Heart left ventricle (tissue), 16 donors: ENCODE data around the gene PIERCE2. TPM values are rescaled to one million over a fixed set of nuclear protein-coding genes. Genes with fewer than 3 reads are reported as not detected.
"Not testable (repeated sequence)": the region's sequence is repeated elsewhere in the genome, so short reads cannot be mapped to it uniquely, and the experiment has no call there.

ENCODE experiments used
- ATAC-seq, 4 donors: fragments of 200-7000 bp; cut with Tn5 transposase; one replicate each; pipeline ENCODE4 v1.9.1; 2020 to 2022; ENCODE audit warnings: moderate library complexity in 4 of 4, mild to moderate bottlenecking in 3 of 4, moderate number of reproducible peaks in 1 of 4
- DNase-seq, 5 donors: peaks; one replicate each; pipeline ENCODE4 v3.0.0-alpha.2; 2020
- H3K27ac ChIP-seq, 12 donors: fragments of 200-600 bp; sonication (generic) in 4 of 12; one replicate each; pipeline versions ENCODE4 v1.5.0 to v1.8.0; 2016 to 2022; ENCODE audit warnings: mild to moderate bottlenecking in 2 of 12
- H3K27me3 ChIP-seq, 9 donors: fragments of 200-600 bp; sonication (generic) in 2 of 9; one replicate each; pipeline versions ENCODE4 v1.5.1 to v1.8.0; 2016 to 2022; ENCODE audit warnings: mild to moderate bottlenecking in 3 of 9
- H3K36me3 ChIP-seq, 9 donors: fragments of 200-600 bp; sonication (generic) in 2 of 9; one replicate each; pipeline versions ENCODE4 v1.5.0 to v1.8.0; 2018 to 2022; ENCODE audit warnings: mild to moderate bottlenecking in 2 of 9
- H3K4me1 ChIP-seq, 12 donors: fragments of 200-600 bp; sonication (generic) in 4 of 12; one replicate each; pipeline versions ENCODE4 v1.5.0 to v1.8.0; 2016 to 2022; ENCODE audit warnings: mild to moderate bottlenecking in 3 of 12
- H3K4me3 ChIP-seq, 12 donors: fragments of 200-600 bp; sonication (generic) in 4 of 12; one replicate each; pipeline versions ENCODE4 v1.5.0 to v1.8.0; 2017 to 2022; ENCODE audit warnings: mild to moderate bottlenecking in 9 of 12, moderate library complexity in 4 of 12
- H3K9me3 ChIP-seq, 12 donors: fragments of 200-600 bp; sonication (generic) in 4 of 12; one replicate each; pipeline versions ENCODE4 v1.5.0 to v1.8.0; 2016 to 2022; ENCODE audit warnings: mild to moderate bottlenecking in 1 of 12
- POLR2A ChIP-seq, 2 donors: fragments of 450-650 bp; IDR thresholded peaks; one replicate each; pipeline ENCODE4 v1.6.1; 2017; ENCODE audit warnings: antibody characterized with exemption in 2 of 2, mild to moderate bottlenecking in 2 of 2, moderate library complexity in 2 of 2
- WGBS, 4 donors: extraction: QIAGEN DNeasy Blood & Tissue Kit in 2 of 4; methylation state at CpG; one replicate each; pipeline versions ENCODE4 v1.1.5 to v1.1.7; 2013 to 2018; 5-methylcytosine and 5-hydroxymethylcytosine counted together
- intact Hi-C, 10 donors: fragments of 100-400 bp; cut with DNase I; formaldehyde crosslinking; loops; one replicate each; pipeline versions ENCODE4 v1.11.1 to v1.14.2; 2022
- polyA plus RNA-seq, 2 donors: library from polyadenylated mRNA; stranded (reverse); fragments of 200-250 nt; gene quantifications; one replicate each; pipeline ENCODE4 v1.2.3, GENCODE V29; 2013
- total RNA-seq, 9 donors: library from RNA; depleted of rRNA in 2 of 9; stranded (reverse); fragments of >200 nt in 2 of 9; fragmentation: NEBNext Ultra II Directional in 3 of 9; extraction: Animal tissue kit (Norgen Biotek cat#: 25700) in 3 of 9; gene quantifications; one replicate each; pipeline versions ENCODE4 v1.1.0 to v1.2.4, GENCODE V29; 2016 to 2023
- TF ChIP-seq, protein P1 (sequence below), 12 donors: fragments of 200-600 bp; sonication (generic) in 4 of 12; IDR thresholded peaks; one replicate each; pipeline versions ENCODE4 v1.5.0 to v1.8.0; 2018 to 2022; ENCODE audit warnings: antibody characterized with exemption in 12 of 12, mild to moderate bottlenecking in 5 of 12
- donor health status: ischemic (EF 13 %, LVEDD 7.1; RV severe dilation, severe dysfunction).
- donor health status: healthy with polysubstance abuse.
- donor health status: DM: no; HTN: yes; CAD: no.
- donor health status: DM: no; HTN: no; CAD: no.
- donor health status: ischemic (EF 25% LVEDD 6.9; RV normal size, moderate dysfunction).
- donor health status: ischemic (EF 25% LVEDD 5.7; RV mildly dilated, moderate dysfunction).
- donor health status: healthy.
- donor health status: DM: yes; HTN: yes; CAD: no.
- donor health status: ischemic (EF 35%, LVEDD 5.7; RV mildly dilated, moderate dysfunction).
- donor health status: nonischemic (EF 11% LVEDD 7.7; RV severe dilation, severe dysfunction).
- donor health status: DM: yes; HTN: yes; CAD: no.
- donor health status: PGD.
- donor health status: ischemic (EF 29% LVEDD 5.4; RV normal size, mild dysfunction).
- donor health status: nonischemic (EF 23%, LVEDD 6.1; RV moderate dilation, normal function).

PIERCE2 gene
- total and polyA plus RNA-seq, 11 donors = 3.7 to 13.1 (median 5.8) TPM

DNA sequence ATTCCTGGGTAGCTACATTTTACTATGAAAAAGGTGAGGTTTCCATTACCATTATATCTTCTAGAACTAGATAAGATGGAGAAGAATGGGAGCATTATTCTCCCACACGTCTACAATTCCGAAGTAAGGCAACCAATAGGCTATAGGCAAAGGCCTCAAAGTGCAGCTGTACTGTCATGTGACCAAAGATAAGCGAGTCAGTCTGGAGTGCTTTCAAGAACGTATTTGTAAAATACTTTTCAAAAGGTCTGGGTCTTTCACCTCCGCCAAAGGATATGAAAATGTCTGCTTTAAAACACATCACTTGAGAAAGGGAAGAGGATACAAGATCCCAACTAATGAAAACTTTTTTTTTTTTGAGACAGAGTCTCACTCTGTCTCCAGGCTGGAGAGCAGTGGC, 10.1 kb upstream of the PIERCE2 start:
- Histone ChIP-seq H3K4me3 (no peak overlapping the region), H3K27me3 (no peaks in the 10 kb centered on the region), H3K9me3 (no peaks in the 10 kb centered on the region), H3K4me1 (peaks cover 0 to 38% (median 7%) of the 10 kb centered on the region in 12 donors), H3K27ac (no peak overlapping the region), H3K36me3 (peaks cover 0 to 10% (median 0%) of the 10 kb centered on the region in 9 donors)
- ATAC-seq (no peak), DNase-seq (no peak)
- 85 to 91% (median 87%) methylated on average over 5 of the region's 5 CpGs for WGBS, 4 donors
- intact Hi-C loops = no loop called here
- TF ChIP-seq, protein P1, sequence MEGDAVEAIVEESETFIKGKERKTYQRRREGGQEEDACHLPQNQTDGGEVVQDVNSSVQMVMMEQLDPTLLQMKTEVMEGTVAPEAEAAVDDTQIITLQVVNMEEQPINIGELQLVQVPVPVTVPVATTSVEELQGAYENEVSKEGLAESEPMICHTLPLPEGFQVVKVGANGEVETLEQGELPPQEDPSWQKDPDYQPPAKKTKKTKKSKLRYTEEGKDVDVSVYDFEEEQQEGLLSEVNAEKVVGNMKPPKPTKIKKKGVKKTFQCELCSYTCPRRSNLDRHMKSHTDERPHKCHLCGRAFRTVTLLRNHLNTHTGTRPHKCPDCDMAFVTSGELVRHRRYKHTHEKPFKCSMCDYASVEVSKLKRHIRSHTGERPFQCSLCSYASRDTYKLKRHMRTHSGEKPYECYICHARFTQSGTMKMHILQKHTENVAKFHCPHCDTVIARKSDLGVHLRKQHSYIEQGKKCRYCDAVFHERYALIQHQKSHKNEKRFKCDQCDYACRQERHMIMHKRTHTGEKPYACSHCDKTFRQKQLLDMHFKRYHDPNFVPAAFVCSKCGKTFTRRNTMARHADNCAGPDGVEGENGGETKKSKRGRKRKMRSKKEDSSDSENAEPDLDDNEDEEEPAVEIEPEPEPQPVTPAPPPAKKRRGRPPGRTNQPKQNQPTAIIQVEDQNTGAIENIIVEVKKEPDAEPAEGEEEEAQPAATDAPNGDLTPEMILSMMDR (IDR thresholded peaks at IDR 0.05) = no peak
- TF ChIP-seq POLR2A (IDR thresholded peaks at IDR 0.05) = no peak

DNA sequence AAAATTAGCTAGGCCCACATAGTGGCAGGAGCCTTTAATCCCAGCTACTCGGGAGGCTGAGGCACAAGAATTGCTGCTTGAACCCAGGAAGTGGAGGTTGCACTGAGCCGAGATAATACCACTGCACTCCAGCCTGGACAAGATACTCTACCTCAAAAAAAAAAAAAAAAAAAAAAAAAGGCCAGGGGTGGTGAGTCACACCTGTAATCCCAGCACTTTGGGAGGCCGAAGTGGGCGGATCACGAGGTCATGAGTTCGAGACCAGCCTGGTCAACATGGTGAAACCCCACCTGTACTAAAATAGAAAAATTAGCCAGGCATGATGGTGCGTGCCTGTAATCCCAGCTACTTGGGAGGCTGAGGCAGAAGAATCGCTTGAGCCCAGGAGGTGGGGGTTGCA, 8.2 kb upstream of the PIERCE2 start:
- 82 to 95% (median 93%) methylated on average over 8 of the region's 8 CpGs for WGBS, 4 donors

DNA sequence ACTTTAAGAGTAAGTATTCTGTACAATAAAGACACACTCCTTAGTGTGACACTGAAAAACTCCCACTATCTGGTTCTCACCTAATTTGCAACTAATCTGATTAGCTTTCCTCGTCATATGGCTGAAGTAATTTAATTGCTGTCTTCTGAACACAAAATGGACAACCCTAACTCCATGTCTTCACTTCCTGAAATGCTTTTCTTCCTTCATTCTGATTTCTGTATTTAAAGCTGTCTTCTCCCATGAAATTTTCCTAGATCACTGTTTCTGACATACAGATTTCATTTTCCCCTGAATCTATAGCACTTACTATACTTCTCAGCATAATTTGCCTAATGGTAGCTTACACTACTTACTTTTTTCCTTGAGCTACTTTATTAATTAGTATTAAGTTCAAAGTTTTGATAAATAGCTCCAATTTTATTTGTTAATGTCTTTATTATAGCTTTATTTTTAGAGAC, 6.5 kb upstream of the PIERCE2 start:
- Histone ChIP-seq H3K27me3 (no peaks in the 10 kb centered on the region), H3K27ac (peak overlapping the region in 1 of 12 donors; percentile 75), H3K4me3 (no peak overlapping the region), H3K9me3 (no peaks in the 10 kb centered on the region), H3K36me3 (peaks cover 0 to 10% (median 0%) of the 10 kb centered on the region in 9 donors), H3K4me1 (peaks cover 0 to 60% (median 31%) of the 10 kb centered on the region in 12 donors)
- intact Hi-C loops = loop anchor here in 2 of 10 donors (10.0 kb wide), 2 partner anchors 107 to 207 kb away; partner anchors contain the start of gene RSL24D1 (in 1 of the 2)
- no peak for DNase-seq
- no peak for ATAC-seq
- WGBS, 4 donors = 77 to 85% (median 82%) methylated on average over 1 of the region's 1 CpG
- no peak for TF ChIP-seq POLR2A (IDR thresholded peaks at IDR 0.05)
- TF ChIP-seq, protein P1 (IDR thresholded peaks at IDR 0.05) = no peak

More for the DNA sequence above, 8.2 kb upstream of the PIERCE2 start:
- DNase-seq, ATAC-seq, H3K9me3 ChIP-seq, H3K27ac ChIP-seq, H3K27me3 ChIP-seq, H3K4me3 ChIP-seq: not testable (repeated sequence)
- H3K36me3 ChIP-seq = peaks cover 0 to 10% (median 0%) of the 10 kb centered on the region in 9 donors
- intact Hi-C loops = loop anchor here in 2 of 10 donors (10.0 kb wide), 2 partner anchors 105 to 205 kb away; partner anchors contain the start of gene RSL24D1 (in 1 of the 2)
- H3K4me1 ChIP-seq = peaks cover 0 to 42% (median 20%) of the 10 kb centered on the region in 12 donors

DNA sequence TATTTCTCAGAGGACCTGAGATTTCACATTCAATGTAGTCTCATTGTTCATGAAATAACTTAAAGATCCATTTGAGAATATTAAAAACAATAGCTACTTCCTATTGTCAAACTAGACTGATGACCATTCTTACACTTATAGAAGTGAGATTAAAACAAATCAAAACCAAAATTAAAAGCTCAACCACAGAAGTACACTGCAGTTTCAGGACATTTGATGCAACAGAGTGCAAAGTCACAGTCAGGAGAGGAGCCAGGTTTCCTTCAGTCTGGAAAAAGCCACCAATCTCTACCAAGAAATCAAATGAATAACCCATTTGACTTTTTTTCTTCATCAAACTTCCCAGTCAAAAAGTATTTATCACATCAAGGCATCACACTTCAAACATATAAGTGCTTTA, 5.6 kb upstream of the PIERCE2 start:
- intact Hi-C loops = loop anchor here in 2 of 10 donors (10.0 kb wide), 2 partner anchors 108 to 208 kb away; partner anchors contain the start of gene RSL24D1 (in 1 of the 2)
- H3K4me3 ChIP-seq = no peak overlapping the region
- H3K27ac ChIP-seq = peak overlapping the region in 1 of 12 donors; percentile 75
- no peaks in the 10 kb centered on the region for H3K9me3 ChIP-seq
- H3K27me3 ChIP-seq = no peaks in the 10 kb centered on the region
- H3K36me3 ChIP-seq = peaks cover 0 to 7% (median 0%) of the 10 kb centered on the region in 9 donors
- TF ChIP-seq, protein P1 (IDR thresholded peaks at IDR 0.05) = no peak
- ATAC-seq (no peak), DNase-seq (no peak)
- H3K4me1 ChIP-seq = peaks cover 0 to 65% (median 34%) of the 10 kb centered on the region in 12 donors
